GM18870 (cell line): ENCODE measurements around the gene RAC2.

ENCODE experiments used
- ATAC-seq: cut with Tn5 transposase; IDR thresholded peaks from one replicate; pipeline ENCODE4 v1.9.1; 2021; ENCODE audit warnings: moderate library complexity; ENCODE audit not compliant: unreplicated experiment

RAC2 gene

GRCh38 chr22:37192204-37192603 lies 51.9 kb downstream of the RAC2 start:
- ATAC-seq, result no peak

GRCh38 chr22:37190262-37190780 lies 53.7 kb downstream of the RAC2 start:
- ATAC-seq, result no peak

DNA sequence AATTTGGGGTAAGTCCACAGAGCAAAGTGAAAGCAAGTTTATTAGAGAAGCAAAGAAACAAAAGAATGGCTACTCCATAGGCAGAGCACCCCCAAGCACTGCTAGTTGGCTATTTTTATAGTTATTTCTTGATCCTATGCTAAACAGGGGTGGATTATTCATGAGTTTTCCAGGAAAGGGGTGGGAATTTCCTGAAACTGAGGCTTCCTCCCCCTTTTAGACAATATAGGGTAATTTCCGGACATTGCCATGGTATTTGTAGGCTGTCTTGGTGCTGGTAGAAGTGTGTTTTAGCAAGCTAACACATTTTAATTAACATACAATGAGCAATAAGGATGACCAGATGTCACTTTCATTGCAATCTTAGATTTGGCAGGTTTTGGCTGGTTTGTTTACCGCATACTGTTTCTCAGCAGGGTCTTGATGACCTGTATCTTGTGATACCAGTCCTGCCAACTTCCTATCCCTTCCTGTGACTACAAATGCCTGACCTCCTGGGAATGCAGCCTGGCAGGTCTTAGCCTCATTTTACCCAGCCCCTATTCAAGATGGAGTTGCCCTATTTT lies 55.1 kb downstream of the RAC2 start:
- no peak for ATAC-seq

DNA sequence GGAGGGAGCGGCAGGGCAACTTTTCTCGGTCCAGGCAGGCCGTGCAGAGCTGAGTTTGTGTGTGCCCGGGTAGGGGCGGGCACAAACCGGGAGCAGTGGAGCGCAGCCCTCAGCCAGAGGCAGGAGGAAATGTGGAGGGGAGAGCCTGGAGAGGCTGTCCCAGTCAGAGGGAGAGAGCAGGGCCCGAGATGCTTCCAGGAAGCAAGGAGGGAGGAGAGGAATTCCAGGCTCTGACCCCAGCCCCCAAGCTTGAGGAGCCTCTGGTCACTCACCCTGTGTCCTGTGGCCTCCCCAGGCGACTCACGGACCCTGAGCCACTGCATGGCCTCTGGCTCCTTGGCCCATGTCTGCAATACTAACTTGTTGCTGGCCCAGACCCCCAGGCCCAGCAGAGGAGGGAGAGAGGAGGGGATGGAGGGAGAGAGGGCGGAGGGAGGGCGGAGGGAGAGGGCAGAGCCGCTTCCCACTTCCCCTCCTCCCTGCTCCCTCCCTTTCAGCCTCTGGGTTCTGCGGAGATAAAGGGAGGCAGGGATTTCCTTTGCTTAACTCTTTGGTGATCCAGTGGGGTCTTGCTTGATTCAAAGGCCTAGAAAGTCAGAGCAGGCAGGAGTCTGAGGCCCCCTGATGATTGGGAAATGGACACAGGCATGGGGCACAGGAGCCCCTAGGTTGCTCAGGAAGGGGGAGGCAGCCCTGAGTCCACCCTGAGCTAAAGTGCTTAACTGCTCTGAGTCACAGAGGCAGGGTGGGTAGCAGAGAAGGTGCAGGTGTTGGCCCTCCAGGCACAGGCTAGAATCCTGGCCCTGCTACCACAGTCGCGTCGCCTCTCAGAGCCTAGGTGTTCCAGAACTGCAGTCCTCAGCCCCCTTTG lies 55.9 kb downstream of the RAC2 start, which contains the start of gene C1QTNF6:
Gene C1QTNF6, minus strand, starts transcription at position 357 of the 871 bp plus-strand sequence. Its CDS starts 34 bp downstream, at position 323.
- no peak for ATAC-seq

DNA sequence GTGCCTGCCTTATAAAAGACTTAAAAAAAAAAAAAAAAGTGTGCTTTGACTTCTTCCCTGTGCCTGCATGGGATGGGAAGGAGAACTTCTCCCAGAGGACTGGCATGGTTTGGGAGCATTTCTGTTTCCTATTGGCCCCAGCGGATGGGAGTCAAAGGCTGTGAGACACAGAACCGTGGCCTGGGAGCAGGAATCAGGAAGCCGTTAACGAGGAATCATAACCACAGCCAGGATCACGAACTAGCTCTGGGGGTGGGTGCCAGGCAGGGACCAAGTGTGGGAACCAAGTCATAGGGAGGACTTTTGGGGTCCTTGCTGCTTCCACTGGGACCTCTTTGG lies 56.5 kb downstream of the RAC2 start:
- no peak for ATAC-seq

DNA sequence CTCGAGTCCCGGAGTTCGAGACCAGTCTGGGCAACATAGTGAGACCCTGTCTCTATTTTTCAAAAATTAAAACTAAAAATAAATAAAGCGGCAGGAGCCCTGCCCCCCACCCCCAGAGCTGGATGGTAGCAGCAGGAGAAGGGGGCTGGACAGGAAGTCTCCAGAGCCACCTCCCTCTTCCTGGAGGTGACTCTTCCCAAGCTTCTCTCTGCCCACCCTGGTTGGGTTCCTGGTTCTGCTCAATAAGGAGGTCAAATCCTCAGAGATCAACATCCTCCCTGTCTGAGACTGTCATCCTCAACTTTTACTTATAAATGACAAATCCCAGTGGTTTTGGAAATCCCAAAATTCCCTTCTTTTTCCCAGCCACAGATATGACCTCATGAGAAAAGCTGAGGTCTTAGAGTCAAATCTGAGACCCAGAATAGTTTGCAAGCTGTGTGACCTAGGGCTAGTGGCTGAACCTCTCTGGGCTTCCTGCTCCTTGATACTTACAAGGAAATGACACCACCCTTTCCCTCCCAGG lies 57.0 kb downstream of the RAC2 start:
- ATAC-seq, result no peak

DNA sequence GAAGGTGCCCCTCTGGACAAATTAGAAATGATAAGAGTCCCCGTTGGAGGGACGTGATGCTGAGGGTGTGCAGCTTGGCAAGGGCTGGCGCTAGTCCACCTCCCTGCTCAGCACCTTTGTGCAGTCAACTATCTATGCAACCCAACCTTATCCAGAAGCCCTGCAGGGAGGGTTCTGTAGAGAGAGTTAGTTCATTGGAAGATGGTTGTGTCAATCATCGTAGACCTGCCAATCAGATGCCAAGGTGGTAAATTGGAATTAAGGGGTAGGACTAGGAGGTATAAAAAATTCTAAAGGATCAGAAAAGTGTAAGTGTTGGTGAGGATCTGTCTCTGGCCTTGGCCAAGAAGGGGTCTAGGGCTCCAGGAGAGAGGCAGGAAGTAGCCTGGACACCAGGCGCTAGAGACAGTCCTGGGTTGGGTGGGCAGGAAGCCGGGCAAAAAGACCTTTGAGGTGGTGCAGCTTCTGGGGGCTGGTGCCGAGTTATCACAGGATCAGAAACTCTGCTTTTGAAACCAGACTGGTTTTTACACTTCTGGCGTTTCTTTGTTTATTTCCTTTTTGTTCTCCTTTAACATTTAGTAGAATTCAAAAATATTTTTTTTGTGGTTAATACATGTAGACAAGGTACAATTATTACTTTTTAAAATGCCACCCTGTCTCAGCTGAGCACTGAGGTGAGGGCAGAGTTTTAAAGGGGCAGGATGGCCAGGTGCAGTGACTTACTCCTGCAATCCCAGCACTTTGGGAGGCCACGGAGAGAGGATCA lies 57.7 kb downstream of the RAC2 start:
- ATAC-seq, result no peak

- ATAC-seq, result no peak
These were observed 58.3 kb downstream of the RAC2 start for GRCh38 chr22:37185646-37186227.

DNA sequence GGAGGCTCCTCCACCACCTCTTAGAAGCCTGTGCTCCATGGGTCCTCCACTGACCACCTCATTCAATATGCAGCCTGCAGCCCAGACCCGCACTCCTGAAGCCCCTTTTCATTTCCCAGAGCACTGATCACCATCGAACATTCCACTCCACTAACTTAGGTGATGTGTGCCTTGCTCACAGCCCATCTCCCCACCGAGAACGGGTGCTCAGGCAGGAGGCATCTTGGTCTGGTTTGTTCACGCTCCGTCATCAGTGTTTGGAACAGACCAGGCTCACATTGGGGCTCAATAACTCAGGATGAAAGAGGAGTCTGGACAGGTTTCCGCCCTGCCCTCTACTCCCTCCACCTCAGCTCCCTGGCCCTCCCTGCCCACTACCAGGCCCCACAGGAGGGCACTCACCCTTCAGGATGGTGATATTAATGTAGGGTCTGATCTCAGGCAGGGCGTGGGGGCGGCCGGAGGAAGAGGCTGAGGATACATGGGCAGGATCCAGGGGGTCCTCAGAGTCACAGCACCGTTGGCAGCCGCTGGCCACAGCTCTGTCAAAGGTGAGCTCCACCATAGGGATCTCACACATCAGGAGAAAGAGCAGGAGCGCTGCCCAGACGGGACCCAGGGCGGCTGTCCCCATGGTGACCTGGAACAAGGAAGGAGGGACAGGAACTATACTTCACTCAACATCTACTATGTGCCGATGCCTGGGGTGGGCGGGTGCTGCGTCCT lies 59.1 kb downstream of the RAC2 start:
- no peak for ATAC-seq

GRCh38 chr22:37184380-37184755 lies 59.7 kb downstream of the RAC2 start:
- ATAC-seq, result no peak

- no peak for ATAC-seq
These were observed 60.4 kb downstream of the RAC2 start for GRCh38 chr22:37183432-37184379.

GRCh38 chr22:37182949-37183245 lies 61.2 kb downstream of the RAC2 start:
- no peak for ATAC-seq

GRCh38 chr22:37182101-37182948 lies 61.7 kb downstream of the RAC2 start:
- no peak for ATAC-seq

DNA sequence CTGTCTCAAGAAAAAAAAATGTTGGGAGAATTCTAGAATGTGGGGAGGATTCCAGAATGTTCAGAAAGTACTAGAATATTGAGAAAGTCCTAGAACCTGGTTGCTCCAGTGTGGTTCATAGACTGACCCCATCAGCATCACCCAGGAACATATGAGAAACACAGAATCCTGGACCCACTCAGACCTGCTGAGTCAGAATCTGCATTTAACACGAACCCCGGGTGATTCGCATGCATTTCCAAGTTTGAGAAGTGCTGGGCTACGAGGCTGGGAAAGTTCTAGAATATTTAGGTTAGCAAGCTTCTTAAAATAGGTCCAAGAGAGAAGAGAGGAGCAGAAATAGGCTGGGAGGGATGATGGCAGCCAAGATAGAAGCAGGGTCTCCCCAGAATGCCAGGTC lies 62.4 kb downstream of the RAC2 start:
- no peak for ATAC-seq

GRCh38 chr22:37180531-37181231 lies 63.4 kb downstream of the RAC2 start:
- no peak for ATAC-seq

DNA sequence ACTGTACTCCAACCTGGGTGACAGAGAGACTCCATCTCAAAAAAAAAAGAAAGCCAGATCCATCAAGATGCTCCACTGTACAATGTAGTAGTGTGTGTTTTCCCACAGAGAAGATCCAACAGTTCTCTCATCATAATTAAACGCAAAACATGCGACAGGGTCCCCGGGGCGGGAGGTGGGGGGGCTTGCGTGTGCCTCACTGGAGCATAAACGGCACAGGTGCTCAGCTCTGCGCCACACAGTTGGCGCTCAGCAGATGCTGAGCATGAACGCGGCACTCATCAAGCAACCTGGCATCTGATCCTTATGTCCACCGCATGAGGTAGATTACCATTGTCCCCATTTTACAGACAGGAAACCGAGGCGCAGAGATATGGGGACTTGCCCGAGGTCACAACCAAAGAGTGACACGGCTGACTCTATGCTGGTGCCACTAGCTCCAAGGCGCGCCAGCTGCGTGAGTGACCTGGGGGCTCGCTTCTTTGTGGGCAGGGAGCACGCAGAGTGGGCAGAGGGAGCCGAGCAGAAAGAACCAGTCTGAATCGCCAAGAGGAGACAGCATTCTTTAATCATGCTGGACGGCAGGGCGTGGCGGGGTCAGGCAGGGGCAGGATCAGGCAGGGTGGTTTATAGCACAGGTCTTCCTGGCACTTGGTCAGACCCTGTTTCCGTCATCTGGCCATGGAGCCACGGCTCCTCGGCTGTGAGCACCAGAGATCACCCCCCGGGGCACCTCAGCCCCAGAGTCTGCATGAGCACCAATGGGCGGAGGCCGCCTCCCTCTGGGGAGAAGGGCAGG lies 64.2 kb downstream of the RAC2 start:
- ATAC-seq, result no peak

DNA sequence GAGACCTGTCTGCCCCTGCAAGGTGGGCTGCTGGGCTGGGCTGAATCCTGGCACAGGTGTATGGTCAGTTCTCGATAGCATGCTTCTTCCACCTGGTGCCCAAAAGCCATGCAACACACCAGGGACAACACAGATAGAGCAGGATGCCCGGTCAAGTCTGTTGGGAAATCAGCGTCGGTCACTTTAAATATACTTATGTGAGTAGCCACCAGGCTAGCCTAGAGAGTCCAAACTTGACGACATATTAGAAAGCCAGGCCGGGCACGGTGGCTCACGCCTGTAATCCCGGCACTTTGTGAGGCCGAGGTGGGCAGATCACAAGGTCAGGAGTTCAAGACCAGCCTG lies 65.0 kb downstream of the RAC2 start:
- no peak for ATAC-seq
